Fibroblast of upper back skin (primary cell): Measurements from ENCODE around the gene EFCAB6.

Source experiments
- DNase-seq: peaks from one replicate; pipeline ENCODE4 v3.0.0-alpha.2; 2013

The EFCAB6 gene

DNA sequence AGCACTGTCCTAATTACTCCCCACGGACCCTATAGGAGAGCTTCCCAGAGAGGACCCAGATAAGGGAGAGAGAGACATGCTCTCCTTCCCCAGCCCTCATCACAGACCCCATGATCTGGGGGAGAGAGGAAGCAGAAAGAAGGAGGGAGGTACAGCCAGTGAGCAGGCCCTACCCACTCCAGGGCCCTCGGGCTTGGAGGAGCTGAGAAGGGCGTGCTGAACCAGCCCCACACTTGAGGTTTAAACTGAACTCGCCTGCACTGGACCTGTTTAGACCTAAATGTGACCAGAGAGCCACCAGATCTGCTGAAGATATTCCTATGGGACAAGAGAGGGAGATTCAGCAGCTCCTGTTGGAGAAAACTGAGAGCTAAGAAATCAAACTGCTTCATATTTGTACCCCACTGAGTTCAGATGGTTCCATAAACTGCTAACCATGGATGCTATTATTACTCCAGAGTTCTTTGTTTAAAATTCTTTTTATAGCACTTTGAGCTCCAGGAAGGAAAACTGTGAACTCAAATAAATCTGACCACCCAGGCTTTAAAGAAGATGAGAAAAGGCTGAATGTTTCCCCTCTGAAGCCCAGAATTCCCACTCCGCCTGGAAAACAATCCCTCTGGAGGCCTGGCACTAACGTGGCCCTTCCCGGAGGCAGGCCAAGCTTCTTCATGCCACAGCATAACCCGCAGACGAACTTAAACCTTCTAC lies 67.2 kb downstream of the EFCAB6 start:
- no peak for DNase-seq

DNA sequence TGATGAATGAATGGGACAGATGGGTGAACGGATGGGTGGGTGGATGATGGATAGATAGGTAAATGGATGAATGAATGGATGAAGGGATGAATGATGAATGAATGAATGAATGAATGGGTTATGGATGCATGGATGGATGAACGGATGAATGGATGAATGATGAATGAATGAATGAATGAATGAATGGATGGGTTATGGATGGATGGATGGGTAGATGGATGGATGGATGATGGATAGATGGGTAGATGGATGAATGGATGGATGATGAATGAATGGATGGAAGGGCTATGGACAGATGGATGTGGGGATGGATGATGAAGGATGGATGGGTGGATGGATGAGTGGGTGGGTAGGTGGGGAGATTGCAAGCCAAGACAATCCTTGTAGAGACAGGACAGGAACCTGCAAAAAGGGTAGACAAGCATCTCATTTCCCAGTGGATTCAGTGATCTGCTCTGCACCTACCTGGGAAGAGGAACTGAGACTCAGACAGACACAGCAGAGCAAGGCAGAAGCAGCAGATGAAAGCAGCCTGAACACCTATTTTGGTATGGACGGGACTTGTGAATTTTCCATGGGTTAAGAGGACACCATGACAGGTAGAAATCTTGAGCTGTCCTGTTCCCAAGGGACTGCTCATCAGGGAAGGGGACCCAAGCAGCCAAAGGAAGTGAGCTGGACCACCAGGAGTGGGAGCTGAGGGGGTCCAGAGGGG lies 68.0 kb downstream of the EFCAB6 start:
- no peak for DNase-seq

DNA sequence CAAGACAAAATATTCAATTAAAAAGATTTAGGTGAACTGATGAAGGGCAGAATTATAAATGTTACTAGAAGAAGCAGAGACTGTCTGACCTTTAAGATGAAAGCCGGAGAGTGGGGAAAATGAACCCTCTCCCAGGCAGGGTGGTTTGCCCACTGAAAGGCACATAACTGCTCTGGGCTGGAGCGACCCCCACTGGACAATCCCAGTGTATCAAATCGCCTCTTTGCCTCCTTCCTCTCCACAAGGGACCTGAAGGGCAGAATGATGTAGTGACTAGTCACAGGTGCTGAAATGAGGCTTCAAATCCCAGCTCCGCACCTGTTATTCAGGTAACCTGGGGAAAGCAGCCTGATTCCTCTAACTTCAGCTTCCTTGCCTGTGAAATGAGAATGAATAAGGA lies 69.0 kb downstream of the EFCAB6 start:
- no peak for DNase-seq

DNA sequence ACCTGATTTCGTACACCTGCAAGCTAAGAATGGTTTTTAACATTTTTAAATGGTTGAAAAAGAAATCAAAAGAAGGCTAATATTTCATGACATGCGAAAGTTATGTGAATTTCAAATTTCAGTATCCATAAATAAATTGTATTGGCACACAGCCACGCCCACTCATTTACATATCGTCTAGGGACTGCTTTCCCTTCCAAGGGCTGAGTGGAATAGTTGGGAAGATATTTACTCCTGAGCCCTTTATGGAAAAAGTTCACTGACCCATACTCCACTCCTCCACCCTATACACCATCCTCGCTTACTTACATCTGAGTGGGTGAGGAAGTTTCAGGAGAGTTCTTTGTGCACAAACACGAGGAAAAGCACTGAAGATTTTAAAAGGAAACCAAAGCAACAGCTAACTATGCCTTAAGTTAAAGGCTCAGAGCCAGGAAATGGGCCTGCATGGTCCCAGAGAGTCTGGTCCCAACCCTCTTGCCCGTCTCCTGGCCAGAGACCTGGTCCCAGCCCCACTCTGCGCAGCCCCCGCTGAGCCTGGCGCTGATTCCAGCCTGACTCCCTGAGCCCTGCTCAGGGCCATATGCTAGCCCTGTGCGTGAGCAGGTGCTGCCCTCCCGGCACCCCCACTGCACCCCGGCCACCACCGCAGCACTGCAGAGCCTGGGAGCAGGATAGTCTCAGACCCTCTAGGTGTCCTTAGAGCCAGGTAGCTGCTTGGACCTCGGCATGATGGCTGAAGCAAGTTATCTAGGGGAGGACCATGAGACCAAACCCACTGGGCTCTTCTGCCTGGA lies 69.8 kb downstream of the EFCAB6 start:
- no peak for DNase-seq

DNA sequence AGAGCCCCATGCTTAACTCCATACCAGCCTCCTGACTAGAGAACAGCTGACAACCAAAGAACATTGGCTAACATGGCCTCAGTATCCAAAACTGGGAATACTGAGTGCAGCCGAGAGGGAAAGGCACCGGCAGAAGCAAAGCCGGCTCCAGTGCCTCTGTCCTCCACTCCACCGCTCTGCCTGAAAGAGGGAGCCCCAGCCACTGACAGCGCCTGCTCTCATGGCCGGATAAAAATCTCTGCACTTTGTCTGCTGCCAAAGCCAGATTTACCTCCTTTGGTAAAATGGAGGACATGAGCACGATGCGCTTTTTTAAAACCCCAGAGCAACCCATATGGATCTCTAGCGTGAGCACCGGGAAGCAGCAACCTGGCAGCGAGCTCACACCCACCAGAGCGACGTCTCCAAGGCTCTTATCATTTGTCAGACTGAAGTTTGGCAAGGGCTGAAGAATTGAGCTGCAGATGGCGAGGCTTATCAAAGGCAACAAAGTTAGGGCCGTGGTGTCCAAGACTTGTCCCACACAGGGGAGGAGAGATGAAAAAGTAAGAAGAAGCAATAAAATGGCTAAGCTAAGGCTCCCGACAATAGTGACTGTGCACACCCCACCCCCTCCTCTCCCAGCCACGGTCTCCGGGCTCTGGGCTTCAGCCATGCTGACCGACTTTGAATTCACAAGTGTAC lies 71.4 kb downstream of the EFCAB6 start:
- DNase-seq = no peak

DNA sequence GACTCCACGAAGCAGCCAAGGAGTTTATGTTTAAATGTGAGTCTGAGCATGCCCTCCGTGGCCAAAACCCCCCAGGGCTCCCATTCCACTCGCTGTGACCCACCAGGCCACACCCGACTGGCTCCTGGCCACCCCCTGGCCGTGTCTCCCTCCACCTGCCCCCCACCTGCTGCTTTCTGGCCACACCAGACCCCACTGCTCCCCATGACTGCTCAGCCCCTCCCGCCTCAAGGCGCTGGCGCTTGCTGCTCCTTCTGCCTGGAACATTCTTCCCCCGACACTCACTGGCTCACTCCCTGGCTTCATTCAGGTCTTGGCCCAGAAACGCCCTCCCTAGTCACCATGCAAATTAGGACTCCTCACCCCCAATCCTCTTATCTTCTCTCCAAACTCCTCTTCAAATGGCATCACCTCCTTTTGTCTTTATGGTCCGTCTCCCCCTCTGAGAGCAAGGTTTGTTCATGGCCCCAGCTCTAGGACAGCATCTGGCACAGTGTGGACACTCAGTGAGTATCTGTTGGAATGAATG lies 72.2 kb downstream of the EFCAB6 start:
- DNase-seq = no peak

DNA sequence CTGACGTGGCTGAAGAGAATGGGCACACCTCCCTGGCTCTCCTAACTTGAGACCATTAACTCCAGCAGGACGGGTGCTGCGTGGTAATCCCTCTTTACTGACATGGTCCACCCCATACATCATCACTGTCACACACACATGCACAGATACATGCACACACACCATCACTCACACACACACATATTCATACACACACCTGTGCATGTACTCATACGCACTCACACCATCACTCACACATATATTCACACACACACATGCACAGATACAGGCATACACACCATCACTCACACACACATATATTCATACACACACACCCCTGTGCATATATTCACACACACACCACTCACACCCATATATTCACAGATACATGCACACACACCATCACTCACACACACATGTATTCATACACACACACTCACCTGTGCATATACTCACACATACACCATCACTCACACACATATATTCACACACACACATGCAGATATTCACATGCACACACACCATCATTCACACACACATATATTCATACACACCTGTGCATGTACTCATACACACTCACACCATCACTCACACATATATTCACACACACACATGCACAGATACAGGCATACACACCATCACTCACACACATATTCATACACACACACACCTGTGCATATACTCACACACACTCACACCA lies 74.8 kb downstream of the EFCAB6 start:
- DNase-seq = no peak

DNA sequence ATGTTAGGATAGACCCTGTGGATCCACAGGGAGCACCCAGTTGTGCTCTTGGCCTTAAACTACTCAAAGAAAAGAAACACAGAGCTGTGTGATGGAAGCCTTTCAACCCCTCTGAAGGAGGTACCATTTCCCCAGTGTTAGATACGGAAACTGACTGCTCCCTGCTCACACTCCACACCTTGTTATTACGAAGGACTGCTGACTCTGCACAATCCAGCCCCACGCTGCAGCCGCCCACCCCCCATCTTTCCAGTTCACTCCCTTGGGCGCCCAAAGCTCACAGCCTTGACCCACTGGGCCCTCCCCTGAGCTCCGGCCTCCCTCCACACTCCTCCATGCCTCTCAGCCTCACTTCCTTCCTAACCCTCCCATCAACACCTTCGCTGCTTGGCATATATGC lies 75.5 kb downstream of the EFCAB6 start:
- DNase-seq = no peak

DNA sequence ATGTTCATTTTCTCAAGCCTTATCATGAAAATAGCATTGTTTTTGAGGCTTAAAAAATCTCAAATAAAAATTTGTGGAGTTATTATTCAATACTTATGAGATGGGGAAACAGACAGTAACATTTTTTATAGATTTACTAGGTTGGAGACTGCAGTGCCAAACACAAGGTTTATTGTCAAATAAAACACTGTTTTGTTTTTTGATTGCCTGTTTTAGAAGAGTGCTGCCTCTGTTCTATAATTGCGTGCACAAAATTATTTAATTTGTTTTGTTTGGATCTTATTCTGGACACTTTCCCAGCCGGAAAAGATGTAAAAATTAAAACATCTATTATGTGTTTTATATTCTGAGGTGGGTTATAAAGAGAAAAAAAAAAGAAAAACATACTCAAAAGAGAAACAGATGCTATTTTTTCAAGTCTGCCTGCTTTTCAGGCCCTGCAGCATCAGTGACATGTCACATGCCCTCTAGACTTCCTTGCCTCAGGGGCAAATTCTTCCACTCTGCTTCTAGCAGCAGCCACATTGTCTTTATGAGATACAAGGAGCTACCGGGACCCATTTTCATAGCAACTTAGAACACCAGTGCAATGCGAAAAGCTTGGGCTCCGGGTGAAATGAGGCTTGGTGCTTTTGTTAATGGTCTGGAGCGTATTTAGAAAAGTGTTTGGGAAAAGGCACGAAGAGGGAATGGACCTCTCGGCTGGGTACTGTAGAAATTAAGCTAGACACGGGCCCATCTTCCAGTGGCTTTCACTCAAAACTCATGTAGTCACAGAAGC lies 77.5 kb downstream of the EFCAB6 start:
- no peak for DNase-seq

DNA sequence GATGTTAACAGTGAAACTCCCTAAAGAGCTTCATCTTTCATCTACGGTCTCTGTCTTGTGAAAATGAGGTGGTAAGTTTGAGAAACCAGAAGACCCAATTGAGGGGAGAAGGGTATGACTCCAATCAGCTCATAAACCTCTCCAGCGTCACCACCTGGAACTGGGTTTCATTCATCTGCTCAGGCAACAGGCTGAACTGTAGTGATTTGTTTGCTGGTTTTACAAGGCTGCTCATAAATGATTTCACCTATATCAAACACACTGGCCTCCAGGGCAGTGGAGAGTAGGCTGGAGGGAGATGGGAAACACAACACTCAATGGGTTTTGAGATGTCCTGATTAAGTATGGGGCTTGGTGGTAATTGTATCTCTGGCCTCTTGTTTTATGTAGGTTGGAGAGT lies 79.0 kb downstream of the EFCAB6 start:
- no peak for DNase-seq

DNA sequence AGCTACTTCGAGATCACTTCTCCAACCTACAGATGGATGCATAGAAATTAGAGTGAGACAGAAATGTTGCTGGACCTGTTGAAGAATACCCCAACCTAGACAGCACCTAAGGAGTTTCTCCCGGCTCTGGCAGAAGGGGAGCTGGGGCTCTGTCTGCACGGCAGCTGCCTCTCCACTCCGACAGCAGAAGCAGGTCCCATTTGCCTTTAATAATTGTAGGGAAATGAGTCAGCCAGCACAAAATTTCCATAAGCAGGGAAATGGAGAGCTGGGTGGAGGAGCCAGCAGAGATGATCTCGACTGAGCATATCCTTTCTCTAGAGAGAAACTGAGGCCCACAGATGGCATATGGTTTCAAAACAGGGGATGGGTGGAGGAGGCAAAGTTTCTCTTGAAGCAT lies 80.1 kb downstream of the EFCAB6 start:
- DNase-seq = peak; percentile 41

DNA sequence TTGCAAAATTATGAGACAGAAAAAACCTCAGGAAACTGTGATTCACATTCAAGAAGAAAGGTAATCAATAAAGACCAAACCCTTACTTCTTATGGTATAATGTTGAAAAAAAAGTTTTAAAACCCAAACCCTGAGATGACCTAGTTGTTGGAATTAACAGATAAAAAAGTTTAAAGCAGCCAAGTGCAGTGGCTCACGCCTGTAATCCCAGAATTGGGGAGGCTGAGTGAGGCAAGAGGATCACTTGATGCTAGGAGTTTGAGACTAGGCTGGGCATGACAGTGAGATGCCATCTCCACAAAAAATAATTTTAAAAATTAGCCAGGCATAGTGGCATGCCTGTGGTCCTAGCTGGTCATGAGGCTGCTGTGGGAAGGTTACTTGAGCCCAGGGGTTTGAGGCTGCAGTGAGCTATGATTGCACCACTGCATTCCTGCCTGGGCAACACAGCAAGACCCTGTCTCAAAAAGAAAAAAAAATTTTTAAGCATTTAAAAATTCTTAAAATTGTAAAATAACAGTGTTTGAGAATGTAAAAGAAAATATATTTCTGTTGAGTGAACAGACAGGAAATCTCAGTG lies 85.1 kb downstream of the EFCAB6 start:
- no peak for DNase-seq

DNA sequence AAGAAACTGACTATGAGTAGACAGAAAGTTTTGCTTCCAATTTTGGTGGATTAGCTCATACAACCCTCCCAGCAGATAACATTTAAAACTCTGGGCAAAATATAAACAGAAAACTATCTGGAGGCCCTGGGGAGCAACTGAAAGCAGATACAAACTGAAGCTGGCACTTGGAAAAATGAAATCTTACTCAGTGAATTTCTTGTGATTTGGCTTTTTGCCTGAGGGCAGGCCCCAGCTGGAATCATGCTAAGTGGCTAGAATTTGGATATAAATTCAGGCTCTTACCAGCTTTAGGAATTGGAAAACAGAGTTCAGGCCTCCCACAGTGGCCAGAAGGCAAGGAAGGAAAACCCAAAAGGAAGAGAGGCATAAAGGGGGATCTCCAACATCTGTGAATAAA lies 85.8 kb downstream of the EFCAB6 start:
- DNase-seq = peak; percentile 3

DNA sequence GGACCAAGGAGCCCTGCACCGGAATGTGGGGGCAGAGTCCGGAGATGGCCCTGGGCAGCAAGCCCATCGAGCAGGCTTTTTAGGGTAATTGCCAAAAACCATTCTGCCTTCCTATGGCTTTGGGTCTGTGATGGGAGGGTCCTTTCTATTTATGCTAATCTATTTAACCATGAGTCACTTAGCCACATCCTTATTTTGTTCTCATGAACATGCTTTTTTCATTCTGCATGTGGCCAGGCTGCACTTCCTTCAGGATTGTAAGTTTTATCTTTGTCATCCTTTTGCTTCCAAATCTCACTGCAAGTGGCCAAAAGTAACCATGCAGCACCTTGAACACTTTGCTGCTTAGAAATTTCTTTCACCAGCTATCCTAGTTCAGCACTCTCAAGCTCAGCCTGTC lies 88.3 kb downstream of the EFCAB6 start:
- peak; percentile 47 for DNase-seq

DNA sequence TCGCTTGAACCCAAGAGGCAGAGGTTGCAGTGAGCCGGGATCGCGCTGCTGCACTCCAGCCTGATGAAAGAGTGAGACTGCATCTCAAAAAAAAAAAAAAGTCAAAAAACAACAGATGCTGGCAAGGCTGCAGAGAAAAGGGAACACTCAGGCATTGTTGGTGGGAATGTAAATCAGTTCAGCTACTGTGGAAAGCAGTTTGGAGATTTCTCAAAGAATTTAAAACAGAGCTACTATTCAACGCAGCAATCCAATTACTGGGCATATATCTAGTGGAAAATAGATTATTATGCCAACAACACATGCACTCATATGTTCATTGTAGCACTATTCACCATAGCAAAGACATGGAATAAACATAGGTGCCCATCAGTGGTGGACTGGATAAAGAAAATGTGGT lies 89.7 kb downstream of the EFCAB6 start:
- no peak for DNase-seq

DNA sequence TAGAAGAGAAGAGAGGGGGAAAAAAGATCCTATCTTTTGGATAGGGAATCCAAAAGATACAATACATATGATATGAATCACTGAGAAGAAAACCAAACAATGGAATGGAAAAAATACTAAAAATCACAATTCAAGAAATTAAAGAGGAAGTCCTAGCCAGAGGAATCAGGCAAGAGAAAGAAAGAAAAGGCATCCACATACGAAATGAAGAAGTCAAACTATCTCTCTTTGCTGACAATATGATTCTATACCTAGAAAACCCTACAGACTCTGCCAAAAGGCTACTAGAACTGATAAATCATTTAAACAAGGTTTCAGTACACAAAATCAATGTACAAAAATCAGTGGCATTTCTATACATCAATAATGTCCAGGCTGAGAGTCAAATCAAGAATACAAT lies 91.4 kb downstream of the EFCAB6 start:
- DNase-seq = no peak

DNA sequence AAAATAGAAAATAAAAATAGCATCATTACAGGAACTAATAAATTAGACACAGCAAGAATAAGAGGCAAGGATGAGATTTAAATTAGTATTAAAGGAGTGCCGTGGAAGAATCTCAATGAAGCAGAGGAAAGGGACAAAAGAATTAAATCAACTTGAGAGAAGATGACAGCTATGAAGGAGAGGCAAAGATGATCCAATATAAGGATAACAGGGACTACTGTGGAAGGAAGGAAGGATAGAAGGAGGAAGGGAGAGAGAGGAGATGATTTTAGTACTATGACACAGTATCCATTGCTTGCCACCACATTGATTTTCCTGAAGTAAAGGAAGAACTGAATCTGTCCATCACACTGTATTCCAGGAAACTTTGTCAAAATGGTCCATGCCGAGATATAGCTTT lies 98.0 kb downstream of the EFCAB6 start:
- DNase-seq = no peak

DNA sequence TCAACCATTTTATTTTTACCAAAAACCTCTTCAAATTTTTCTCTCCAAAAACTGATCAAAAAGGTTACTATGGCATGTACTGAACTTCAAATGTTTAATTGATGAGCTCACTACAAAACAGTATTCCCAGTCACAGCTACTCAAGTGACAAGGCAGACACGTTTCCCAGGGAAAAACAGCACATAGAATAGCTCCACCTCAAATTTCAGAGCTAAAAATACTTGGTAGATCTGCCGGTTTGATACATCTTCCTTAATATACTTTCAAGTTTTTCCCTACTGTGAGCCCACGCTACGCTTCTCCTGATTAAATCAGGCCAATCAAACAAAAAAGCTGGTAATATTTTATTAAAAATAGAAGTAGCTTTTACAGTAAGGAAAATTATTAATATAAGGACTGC lies 100.4 kb downstream of the EFCAB6 start:
- no peak for DNase-seq

DNA sequence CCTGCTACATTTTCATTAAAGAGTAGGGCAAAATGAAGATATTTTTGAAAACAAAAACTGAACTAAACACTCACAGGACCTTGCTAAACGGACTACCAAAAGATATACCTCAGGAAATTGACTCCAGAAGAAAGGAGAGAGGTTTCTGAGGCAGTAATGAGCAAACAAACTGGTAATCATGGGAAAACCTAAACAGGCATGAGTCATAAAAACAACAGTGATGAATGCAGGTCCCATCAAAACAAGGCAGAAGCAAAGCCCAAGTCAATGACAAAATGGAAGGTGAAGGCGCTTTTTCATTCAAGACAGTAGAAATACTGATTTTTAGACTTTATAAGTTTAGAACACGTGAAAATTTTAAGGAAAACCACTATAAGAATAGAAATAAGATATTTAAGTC lies 104.5 kb downstream of the EFCAB6 start:
- DNase-seq = no peak

DNA sequence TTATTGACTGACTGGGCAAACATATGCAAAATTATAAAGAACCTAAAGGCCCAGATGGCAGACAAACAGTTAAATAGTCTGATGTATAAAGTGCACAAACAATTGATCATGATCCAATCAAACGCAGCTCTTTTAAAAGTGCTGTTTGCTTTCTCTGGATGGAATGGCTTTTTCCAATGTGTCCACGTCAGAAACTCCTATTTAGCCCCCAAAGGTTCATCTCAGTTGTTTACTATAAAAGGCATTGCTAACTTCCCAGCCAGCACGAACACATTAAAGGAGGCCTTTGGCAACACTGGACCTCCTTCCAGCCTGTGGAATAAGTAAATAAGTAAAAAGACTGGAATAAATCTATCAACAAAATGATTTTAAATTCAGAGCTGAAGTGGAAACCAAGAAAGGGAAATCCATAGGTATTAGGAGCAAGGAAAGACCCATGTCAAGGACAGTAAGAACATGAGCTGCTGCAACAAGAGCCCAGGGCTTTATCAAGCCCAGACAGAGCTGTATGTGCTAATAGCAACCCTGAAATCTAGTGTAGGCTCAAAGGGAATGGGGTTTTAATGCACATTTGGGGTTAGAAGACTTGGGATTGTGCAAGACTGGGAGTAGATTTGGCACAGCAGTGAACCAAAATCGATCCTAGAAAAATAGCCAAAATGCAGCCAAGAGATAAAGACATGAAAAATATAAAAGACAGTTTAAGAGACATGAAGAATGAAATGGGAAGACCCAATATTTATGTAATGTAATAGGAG lies 105.4 kb downstream of the EFCAB6 start:
- DNase-seq = no peak

DNA sequence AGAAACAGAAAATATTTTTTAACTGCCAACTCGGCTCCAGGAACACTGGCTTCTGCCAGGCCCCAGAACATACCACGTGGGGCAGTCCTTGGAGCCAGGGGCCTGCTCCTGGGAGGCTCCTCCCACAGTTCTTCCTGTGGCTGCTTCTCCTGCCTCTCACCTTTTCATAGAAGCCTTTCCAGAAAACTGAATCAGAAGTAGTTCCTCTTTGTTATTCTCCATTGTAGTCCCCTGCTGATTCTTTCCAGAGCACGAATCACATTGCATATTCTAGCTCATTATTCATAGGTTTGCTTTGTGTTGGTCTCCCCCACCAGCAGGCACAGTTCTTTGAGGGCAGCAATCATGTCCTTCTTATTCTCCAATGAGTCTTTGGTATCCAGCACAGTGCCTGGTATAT lies 106.0 kb downstream of the EFCAB6 start:
- DNase-seq = no peak
